A549 (cell line): ENCODE measurements around the gene PHEX. TPM values are rescaled to one million over a fixed set of nuclear protein-coding genes. Genes with fewer than 3 reads are reported as not detected.

Experiments used
- ATAC-seq, 2 experiments: fragments of 200-7000 bp in 1 of 2; fragments of >200 bp in 1 of 2; cut with Nextera tagmentation in 1 of 2; cut with Tn5 transposase in 1 of 2; 3 replicates each; pipeline versions ENCODE4 v1.8.0 to v1.9.1; 2018 to 2020; ENCODE audit warnings: mild to moderate bottlenecking in 1 of 2, moderate library complexity in 1 of 2
- CTCF ChIA-PET: fragments of 300-600 bp; sonication (Branson Sonifier 250); formaldehyde crosslinking; extraction: SDS; loops from one replicate; lab custom pipeline; 2021; ENCODE audit warnings: antibody characterized with exemption, inconsistent platforms; lab: Yijun Ruan, JAX
- POLR2A ChIA-PET: fragments of 350-600 bp; formaldehyde crosslinking; extraction: SDS; loops from one replicate; lab custom pipeline; 2021; ENCODE audit warnings: antibody characterized with exemption, inconsistent platforms; lab: Yijun Ruan, JAX
- DNase-seq, 2 experiments: peaks; one replicate each; pipeline versions ENCODE4 v3.0.0 to v3.0.0-alpha.2; 2011 to 2016; ENCODE audit warnings: low read depth in 1 of 2, low spot score in 1 of 2
- FAIRE-seq: peaks from 2 replicates; lab custom pipeline; 2011; peaks lifted over from hg19 to GRCh38; lab: Jason Lieb, UNC
- H3K27ac ChIP-seq, 2 experiments: fragments of >200 bp; sonication (Bioruptor Twin); formaldehyde crosslinking; 3 replicates each; pipeline ENCODE4 v1.5.1; 2016 to 2017
- H3K4me1 ChIP-seq: fragments of >200 bp; sonication (Bioruptor Twin); formaldehyde crosslinking; 3 replicates; pipeline ENCODE4 v1.6.1; 2016
- H3K4me2 ChIP-seq: fragments of >200 bp; sonication (Bioruptor Twin); formaldehyde crosslinking; 3 replicates; pipeline ENCODE4 v1.6.1; 2016
- H3K4me3 ChIP-seq: fragments of >200 bp; sonication (Bioruptor Twin); formaldehyde crosslinking; 3 replicates; pipeline ENCODE4 v1.5.1; 2016
- H3K9me3 ChIP-seq: fragments of >200 bp; sonication (Bioruptor Twin); formaldehyde crosslinking; 3 replicates; pipeline ENCODE4 v1.6.1; 2016
- ATOH8 ChIP-seq: fragments of 250-450 bp; sonication (Bioruptor Pico); IDR thresholded peaks from 2 replicates; pipeline ENCODE4 v1.5.0; 2020; ENCODE audit warnings: low read depth, mild to moderate bottlenecking, moderate library complexity
- BHLHE40 ChIP-seq: IDR thresholded peaks from 2 replicates; pipeline ENCODE4 v1.6.1; 2012; ENCODE audit warnings: low read depth, low read length, inconsistent platforms
- CBX8 ChIP-seq: fragments of 200-600 bp; sonication (generic); IDR thresholded peaks from 2 replicates; pipeline ENCODE4 v1.6.1; 2016
- CEBPB ChIP-seq, 2 experiments: fragments of >200 bp in 1 of 2; sonication (Bioruptor Twin) in 1 of 2; formaldehyde crosslinking in 1 of 2; IDR thresholded peaks; 2 replicates each; pipeline ENCODE4 v1.6.1; 2012 to 2016
- CHD2 ChIP-seq: fragments of 150-350 bp; IDR thresholded peaks from 2 replicates; pipeline ENCODE4 v1.6.1; 2014; ENCODE audit warnings: low read length; ENCODE audit not compliant: partially characterized antibody
- E2F6 ChIP-seq: IDR thresholded peaks from 2 replicates; pipeline ENCODE4 v1.6.1; 2012; ENCODE audit warnings: low read depth, borderline replicate concordance
- EHF ChIP-seq: fragments of 250-450 bp; sonication (Bioruptor Pico); IDR thresholded peaks from 2 replicates; pipeline ENCODE4 v1.5.0; 2020; ENCODE audit warnings: mild to moderate bottlenecking
- EHMT2 ChIP-seq: fragments of 200-600 bp; sonication (generic); IDR thresholded peaks from 2 replicates; pipeline ENCODE4 v1.6.1; 2016; ENCODE audit warnings: antibody characterized with exemption, low read depth, mild to moderate bottlenecking, moderate library complexity
- ESRRA ChIP-seq: fragments of 150-350 bp; IDR thresholded peaks from 2 replicates; pipeline ENCODE4 v1.6.1; 2014; ENCODE audit warnings: mild to moderate bottlenecking, low read length, borderline replicate concordance
- FOSB ChIP-seq: fragments of 250-450 bp; sonication (Bioruptor Pico); IDR thresholded peaks from 2 replicates; pipeline ENCODE4 v1.5.0; 2020; ENCODE audit warnings: mild to moderate bottlenecking, moderate library complexity
- FOSL2 ChIP-seq, 2 experiments: fragments of 450-650 bp in 1 of 2; fragments of >200 bp in 1 of 2; sonication (Bioruptor Twin) in 1 of 2; formaldehyde crosslinking; IDR thresholded peaks; 2 replicates each; pipeline versions ENCODE4 v1.5.0 to v1.6.1; 2016 to 2020; ENCODE audit warnings: mild to moderate bottlenecking in 1 of 2, moderate library complexity in 1 of 2
- HDAC2 ChIP-seq: fragments of 200-600 bp; sonication (generic); IDR thresholded peaks from 2 replicates; pipeline ENCODE4 v1.6.1; 2016
- HOXA7 ChIP-seq: fragments of 250-450 bp; sonication (Bioruptor Pico); IDR thresholded peaks from 2 replicates; pipeline ENCODE4 v1.5.0; 2020; ENCODE audit warnings: mild to moderate bottlenecking, moderate library complexity
- JUN ChIP-seq, 2 experiments: fragments of >200 bp; sonication (Bioruptor Twin); formaldehyde crosslinking; IDR thresholded peaks; 2 replicates in 1 of 2; 3 replicates in 1 of 2; pipeline ENCODE4 v1.6.1; 2016 to 2017
- JUNB ChIP-seq: fragments of >200 bp; sonication (Bioruptor Twin); formaldehyde crosslinking; IDR thresholded peaks from 2 replicates; pipeline ENCODE4 v1.6.1; 2016
- KDM1A ChIP-seq: fragments of 200-600 bp; sonication (generic); IDR thresholded peaks from 2 replicates; pipeline ENCODE4 v1.6.1; 2016; ENCODE audit warnings: low read depth, mild to moderate bottlenecking
- MAFK ChIP-seq: fragments of 450-650 bp; IDR thresholded peaks from 2 replicates; pipeline ENCODE4 v1.6.1; 2014; ENCODE audit not compliant: partially characterized antibody
- MAZ ChIP-seq: fragments of 150-350 bp; IDR thresholded peaks from 2 replicates; pipeline ENCODE4 v1.6.1; 2014; ENCODE audit warnings: antibody characterized with exemption, low read depth, low read length, borderline replicate concordance
- NFE2L2 ChIP-seq: fragments of 150-350 bp; conservative IDR thresholded peaks from 2 replicates; pipeline ENCODE4 v1.6.1; 2014; ENCODE audit warnings: low read length
- NR3C1 ChIP-seq: fragments of >200 bp; sonication (Bioruptor Twin); formaldehyde crosslinking; IDR thresholded peaks from 3 replicates; pipeline ENCODE4 v1.6.1; 2017
- PBX3 ChIP-seq: IDR thresholded peaks from 2 replicates; pipeline ENCODE4 v1.6.1; 2012
- POLR2A ChIP-seq: IDR thresholded peaks from 2 replicates; pipeline ENCODE4 v1.6.1; 2012; ENCODE audit warnings: mild to moderate bottlenecking, low read length
- POLR2AphosphoS2 ChIP-seq: conservative IDR thresholded peaks from 2 replicates; pipeline ENCODE4 v1.6.1; 2012; ENCODE audit warnings: low read length, improper control_type of control experiment, inconsistent platforms
- RARB ChIP-seq: fragments of 250-450 bp; sonication (Bioruptor Pico); IDR thresholded peaks from 2 replicates; pipeline ENCODE4 v1.8.0; 2021; ENCODE audit warnings: mild to moderate bottlenecking, moderate library complexity
- TFCP2L1 ChIP-seq: fragments of 250-450 bp; sonication (Bioruptor Pico); IDR thresholded peaks from 2 replicates; pipeline ENCODE4 v1.5.0; 2021; ENCODE audit warnings: mild to moderate bottlenecking
- ZFP36 ChIP-seq: fragments of 450-650 bp; IDR thresholded peaks from 2 replicates; pipeline ENCODE4 v1.6.1; 2014; ENCODE audit warnings: borderline replicate concordance; ENCODE audit not compliant: partially characterized antibody
- WGBS: methylation state at CpG from one replicate; pipeline ENCODE4 v1.1.6; 2017; ENCODE audit errors: missing lambda C conversion rate; 5-methylcytosine and 5-hydroxymethylcytosine counted together
- polyA plus RNA-seq, 4 experiments: library from polyadenylated mRNA; depleted of rRNA in 3 of 4; stranded (reverse); fragments of >200 nt; fragmentation: RNase III in 1 of 4; extraction: RNeasy Plus Mini Kit Qiagen cat#74134 plus additional on column Dnase treatment in 1 of 4; gene quantifications; 2 replicates in 3 of 4; 3 replicates in 1 of 4; pipeline ENCODE4 v1.2.3, GENCODE V29; 2011 to 2017
- TF ChIP-seq, protein P1 (sequence below): fragments of 450-650 bp; IDR thresholded peaks from 2 replicates; pipeline ENCODE4 v1.6.1; 2014; ENCODE audit warnings: antibody characterized with exemption
- TF ChIP-seq, protein P2 (sequence below): fragments of >200 bp; sonication (Bioruptor Twin); formaldehyde crosslinking; IDR thresholded peaks from 3 replicates; pipeline ENCODE4 v1.6.1; 2016

PHEX gene
- polyA plus RNA-seq, 2 of the 4 experiments (the other 2 are of a cell fraction), result 0.28 to 0.98 TPM

DNA sequence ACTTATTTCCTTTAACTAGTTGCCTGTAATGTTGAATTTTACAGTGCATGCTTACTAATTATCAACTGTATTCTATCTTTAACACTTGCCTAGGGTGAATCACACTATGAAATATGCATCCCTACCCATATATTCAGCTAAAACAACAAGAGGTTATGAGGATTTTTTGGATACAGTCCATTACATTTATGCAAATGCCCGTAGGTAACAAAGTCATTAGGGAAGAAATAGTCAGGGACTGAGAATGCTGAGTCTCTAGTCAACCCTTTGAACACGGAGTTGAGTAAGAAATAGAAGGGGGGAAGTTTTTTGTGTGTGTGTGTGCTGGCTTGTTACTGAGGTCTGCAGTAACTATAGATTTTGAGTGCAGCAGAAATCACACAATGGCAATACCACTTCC is 214.5 kb downstream of the PHEX start:
- Histone ChIP-seq H3K4me2 (no peak overlapping the region), H3K27ac (no peak overlapping the region), H3K4me1 (no peaks in the 10 kb centered on the region)
- no peak for DNase-seq
- no peak for FAIRE-seq
- ATAC-seq, result no peak
- 18% methylated on average over 2 of the region's 2 CpGs for WGBS
- no peak for TF ChIP-seq HOXA7
- no peak for TF ChIP-seq ZFP36
- TF ChIP-seq, all 56 proteins: peak for 0
- CTCF ChIA-PET, result no interaction called here
- Histone ChIP-seq H3K4me3 (no peak overlapping the region), H3K9me3 (no peaks in the 10 kb centered on the region)
- POLR2A ChIA-PET, result no interaction called here

GRCh38 chrX:22247169-22247568 is 215.0 kb downstream of the PHEX start:
- Histone ChIP-seq H3K4me2 (no peak overlapping the region), H3K4me1 (no peaks in the 10 kb centered on the region), H3K4me3 (no peak overlapping the region), H3K9me3 (no peaks in the 10 kb centered on the region), H3K27ac (no peak overlapping the region)
- DNase-seq (no peak), ATAC-seq (no peak), FAIRE-seq (peak; percentile 95)
- POLR2A ChIA-PET, result no interaction called here
- CTCF ChIA-PET, result no interaction called here
- TF ChIP-seq ATOH8 (CRISPR knock-in tag) (no peak), CEBPB (IDR thresholded peaks at IDR 0.05) (no peak), KDM1A (no peak), NFE2L2 (no peak), JUNB (no peak)
- 0% methylated on average over 1 of the region's 1 CpG for WGBS

DNA sequence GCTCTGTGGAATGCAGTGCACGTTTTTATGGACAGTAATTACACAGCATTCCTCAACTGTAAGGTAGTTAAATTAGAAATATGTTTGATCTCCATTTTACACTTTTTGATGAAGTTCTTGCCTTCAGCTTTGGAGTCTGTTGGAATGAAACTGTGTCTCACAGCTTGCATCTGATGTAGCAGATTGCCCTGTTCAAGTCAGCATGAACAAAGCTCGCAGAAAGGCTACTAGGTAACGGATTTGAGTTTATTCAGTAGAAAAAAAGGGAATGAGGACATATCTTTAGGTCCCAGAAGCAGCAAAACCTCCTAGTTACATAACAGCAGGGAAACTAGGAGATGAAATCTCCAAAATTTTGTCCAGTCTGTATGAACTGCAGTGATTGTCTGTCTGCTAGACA is 216.3 kb downstream of the PHEX start:
- Histone ChIP-seq H3K9me3 (no peaks in the 10 kb centered on the region), H3K4me1 (no peaks in the 10 kb centered on the region), H3K4me3 (no peak overlapping the region), H3K4me2 (no peak overlapping the region), H3K27ac (no peak overlapping the region)
- 38% methylated on average over 3 of the region's 3 CpGs for WGBS
- FAIRE-seq (no peak), DNase-seq (no peak), ATAC-seq (no peak)
- CTCF ChIA-PET, result no interaction called here
- TF ChIP-seq CHD2, result no peak
- no peak for TF ChIP-seq EHMT2
- no peak for TF ChIP-seq PBX3
- TF ChIP-seq CBX8, result no peak
- TF ChIP-seq E2F6, result no peak
- TF ChIP-seq NR3C1, result no peak
- no peak for TF ChIP-seq CEBPB (IDR thresholded peaks at IDR 0.05)
- TF ChIP-seq ATOH8 (CRISPR knock-in tag), result no peak
- TF ChIP-seq MAFK, result no peak
- TF ChIP-seq EHF (CRISPR knock-in tag), result no peak
- TF ChIP-seq BHLHE40, result no peak
- TF ChIP-seq, protein P1, sequence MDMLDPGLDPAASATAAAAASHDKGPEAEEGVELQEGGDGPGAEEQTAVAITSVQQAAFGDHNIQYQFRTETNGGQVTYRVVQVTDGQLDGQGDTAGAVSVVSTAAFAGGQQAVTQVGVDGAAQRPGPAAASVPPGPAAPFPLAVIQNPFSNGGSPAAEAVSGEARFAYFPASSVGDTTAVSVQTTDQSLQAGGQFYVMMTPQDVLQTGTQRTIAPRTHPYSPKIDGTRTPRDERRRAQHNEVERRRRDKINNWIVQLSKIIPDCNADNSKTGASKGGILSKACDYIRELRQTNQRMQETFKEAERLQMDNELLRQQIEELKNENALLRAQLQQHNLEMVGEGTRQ, result no peak
- no peak for TF ChIP-seq MAZ
- POLR2A ChIA-PET, result no interaction called here

GRCh38 chrX:22249371-22249770 is 217.2 kb downstream of the PHEX start:
- no peaks in the 10 kb centered on the region for H3K9me3 ChIP-seq
- H3K4me3 ChIP-seq, result no peak overlapping the region
- H3K4me1 ChIP-seq, result no peaks in the 10 kb centered on the region
- CTCF ChIA-PET, result no interaction called here
- WGBS, result 8% methylated on average over 2 of the region's 2 CpGs
- H3K27ac ChIP-seq, result no peak overlapping the region
- FAIRE-seq, result no peak
- DNase-seq, result no peak
- POLR2A ChIA-PET, result no interaction called here
- ATAC-seq, result no peak
- H3K4me2 ChIP-seq, result no peak overlapping the region
- TF ChIP-seq HDAC2 (no peak), ESRRA (no peak), FOSB (CRISPR knock-in tag) (no peak), RARB (CRISPR knock-in tag) (no peak), MAZ (no peak), POLR2AphosphoS2 (no peak), CBX8 (no peak), JUN (IDR thresholded peaks at IDR 0.05) (no peak), PBX3 (no peak), POLR2A (no peak), FOSL2 (IDR thresholded peaks at IDR 0.05) (no peak), FOSL2 (CRISPR knock-in tag; IDR thresholded peaks at IDR 0.05) (no peak), TFCP2L1 (CRISPR knock-in tag) (no peak)
- TF ChIP-seq, protein P2, sequence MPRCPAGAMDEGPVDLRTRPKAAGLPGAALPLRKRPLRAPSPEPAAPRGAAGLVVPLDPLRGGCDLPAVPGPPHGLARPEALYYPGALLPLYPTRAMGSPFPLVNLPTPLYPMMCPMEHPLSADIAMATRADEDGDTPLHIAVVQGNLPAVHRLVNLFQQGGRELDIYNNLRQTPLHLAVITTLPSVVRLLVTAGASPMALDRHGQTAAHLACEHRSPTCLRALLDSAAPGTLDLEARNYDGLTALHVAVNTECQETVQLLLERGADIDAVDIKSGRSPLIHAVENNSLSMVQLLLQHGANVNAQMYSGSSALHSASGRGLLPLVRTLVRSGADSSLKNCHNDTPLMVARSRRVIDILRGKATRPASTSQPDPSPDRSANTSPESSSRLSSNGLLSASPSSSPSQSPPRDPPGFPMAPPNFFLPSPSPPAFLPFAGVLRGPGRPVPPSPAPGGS, result no peak
